Activated CD8-positive, alpha-beta memory T cell treated with anti-CD3 and anti-CD28 coated beads for 1 hour (primary cell): Measurements from ENCODE around the gene FFAR2.

Experiments
- DNase-seq, 2 donors: peaks; one replicate each; pipeline ENCODE4 v3.0.0-alpha.2; 2020; ENCODE audit warnings: low read depth in 1 of 2; ENCODE audit errors: extremely low read depth in 1 of 2

FFAR2 gene

GRCh38 chr19:35478794-35479677 is 31.0 kb downstream of the FFAR2 start:
- DNase-seq, result no peak

- DNase-seq, result no peak
Observed at GRCh38 chr19:35483089-35483488, 35.0 kb downstream of the FFAR2 start.

DNA sequence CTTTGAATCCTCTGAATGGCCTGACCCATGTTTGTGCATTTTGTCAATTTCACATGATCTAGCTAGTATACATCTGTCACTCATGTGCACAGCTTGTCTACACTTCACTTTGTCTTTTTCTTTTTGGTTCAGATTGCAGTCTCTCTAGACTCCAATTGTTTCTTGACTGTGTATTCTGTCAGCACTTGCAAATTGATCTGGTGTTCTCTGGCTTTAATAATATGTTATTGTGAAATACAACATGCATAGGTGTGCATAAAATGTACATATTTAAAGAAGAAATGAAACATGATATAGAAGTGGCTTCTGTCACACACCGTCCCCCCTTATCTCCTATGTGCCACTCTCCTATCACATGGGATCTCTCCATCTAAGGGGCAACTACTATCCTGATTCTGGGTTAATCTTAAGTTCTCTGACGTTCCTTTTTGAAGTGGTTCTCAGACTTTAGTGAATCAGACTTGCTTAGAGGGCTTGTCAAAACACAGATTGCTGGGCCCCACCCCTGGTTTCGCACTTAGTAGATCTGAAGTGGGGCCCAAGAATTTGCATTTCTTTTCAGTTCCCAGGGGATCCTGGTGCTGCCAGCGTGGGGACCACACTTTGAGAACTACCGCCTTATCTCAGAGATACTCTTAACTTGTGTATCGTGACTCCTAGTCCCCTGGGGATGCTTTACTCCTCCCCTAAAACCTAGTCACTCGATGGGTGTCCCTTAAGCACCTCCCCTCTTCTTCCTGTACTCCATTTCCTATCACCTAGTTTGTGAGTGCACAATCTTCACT is 36.4 kb downstream of the FFAR2 start:
- DNase-seq, result no peak

- no peak for DNase-seq
Observed at GRCh38 chr19:35486268-35486708, 38.2 kb downstream of the FFAR2 start.

DNA sequence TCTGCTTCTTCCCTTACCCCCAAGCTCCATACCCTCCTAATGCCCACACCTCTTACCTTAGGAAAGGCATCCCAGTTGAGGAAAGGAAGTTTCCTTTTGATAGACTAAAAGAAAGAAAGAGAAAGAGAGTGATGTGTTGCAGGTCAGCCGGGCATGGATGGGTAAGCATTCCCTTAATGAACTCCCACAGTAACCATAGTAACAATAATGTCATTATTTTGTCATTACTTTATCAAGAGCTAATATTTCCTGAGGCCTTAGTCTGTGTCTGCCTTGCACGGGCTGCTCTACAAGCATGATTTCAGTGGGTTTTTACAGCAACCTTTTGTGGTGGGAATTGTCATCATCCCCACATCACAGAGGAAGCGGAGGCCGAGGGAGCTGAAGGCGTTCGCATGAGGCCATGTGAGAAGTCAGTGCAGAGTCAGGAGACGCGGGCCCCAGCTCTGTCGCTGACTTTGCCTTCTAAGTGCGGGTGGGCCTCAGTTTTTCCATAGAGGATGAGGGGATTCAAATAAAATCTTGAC is 39.7 kb downstream of the FFAR2 start:
- no peak for DNase-seq

DNA sequence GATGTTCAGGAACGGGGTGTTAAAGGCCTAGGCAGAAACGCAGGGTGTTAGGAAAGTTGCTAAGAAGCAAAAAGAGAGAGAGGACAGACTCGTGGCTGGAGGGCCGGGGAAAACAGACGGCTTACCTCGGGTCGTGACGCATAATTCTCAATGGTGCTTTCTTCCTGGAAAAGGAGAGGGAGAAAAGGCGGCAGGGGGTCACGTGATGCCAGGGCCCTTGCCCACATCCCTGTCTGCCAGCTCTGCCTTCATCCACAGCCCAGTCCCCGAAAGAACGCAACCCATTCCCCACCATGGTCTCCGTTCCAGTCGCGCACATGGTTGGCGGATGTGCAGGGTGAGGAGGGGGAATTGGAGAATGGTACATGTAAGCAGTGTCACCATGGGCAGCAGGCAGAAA is 40.6 kb downstream of the FFAR2 start:
- DNase-seq, result no peak

- DNase-seq, result no peak
Observed at GRCh38 chr19:35490364-35490763, 42.3 kb downstream of the FFAR2 start, which contains the start of gene KRTDAP. TSS of gene KRTDAP (minus strand) at chr19:35490464. CDS start at chr19:35490442, 22 bp downstream.

DNA sequence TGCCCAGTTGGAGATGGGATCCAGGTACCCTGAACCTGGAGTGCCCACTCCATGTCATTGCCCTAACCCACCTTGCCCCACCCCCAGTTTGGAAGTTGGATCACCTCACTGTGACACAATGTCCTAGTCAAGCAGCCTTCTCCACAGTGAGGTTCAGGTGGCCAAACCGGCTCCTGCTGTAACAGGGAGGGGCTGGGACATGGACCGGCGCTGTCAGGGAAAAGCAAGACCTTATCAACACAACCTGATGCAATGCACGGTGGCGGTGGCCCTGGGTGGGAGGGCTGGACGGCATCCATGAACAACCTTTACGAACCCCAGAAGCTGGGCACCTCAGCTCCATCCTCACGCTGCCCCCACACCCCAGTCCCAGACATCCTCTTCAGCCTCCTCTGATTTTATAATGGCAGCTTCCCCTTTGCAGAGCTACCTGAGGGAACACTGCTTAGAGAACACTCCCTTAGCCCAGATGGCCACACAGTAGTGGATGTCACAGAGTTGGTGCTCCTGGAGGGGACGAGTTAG is 43.8 kb downstream of the FFAR2 start:
- no peak for DNase-seq

- DNase-seq, result no peak
Observed at GRCh38 chr19:35493971-35494370, 45.9 kb downstream of the FFAR2 start.

- peak; percentile 15 to 55 for DNase-seq
Observed at GRCh38 chr19:35495107-35496064, 47.3 kb downstream of the FFAR2 start.

DNA sequence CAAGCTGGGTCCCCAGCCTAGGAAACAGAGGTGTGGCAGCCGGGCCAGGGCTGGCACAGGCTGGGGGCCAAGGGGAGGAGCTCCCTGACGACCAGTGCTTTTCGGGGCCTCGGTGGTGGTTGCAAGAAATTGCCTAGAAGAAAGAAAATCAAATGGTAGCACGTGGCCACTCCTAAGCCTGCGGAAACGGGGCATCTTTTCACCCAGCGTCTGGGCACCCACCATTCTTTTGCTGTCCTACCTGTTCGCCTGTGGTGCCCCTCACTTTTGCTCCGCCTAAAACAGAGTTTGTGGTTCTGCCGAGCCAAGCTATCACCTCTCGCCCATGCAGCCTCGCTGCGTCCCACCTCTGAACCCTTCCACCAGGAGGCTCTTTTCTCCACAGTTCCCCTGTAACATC is 49.3 kb downstream of the FFAR2 start:
- no peak for DNase-seq

GRCh38 chr19:35498220-35498619 is 50.2 kb downstream of the FFAR2 start:
- DNase-seq, result no peak

- DNase-seq, result no peak
Observed at GRCh38 chr19:35498984-35499527, 51.0 kb downstream of the FFAR2 start.

- DNase-seq, result no peak
Observed at GRCh38 chr19:35500611-35501010, 52.6 kb downstream of the FFAR2 start.
